Peyer's patch (tissue), 4 donors: ENCODE data around the gene C20orf96.

ENCODE experiments used
- CTCF ChIP-seq, 6 experiments: fragments of 450-650 bp in 4 of 6; fragments of 200-600 bp in 2 of 6; sonication (generic) in 1 of 6; IDR thresholded peaks; one replicate each; pipeline ENCODE4 v1.5.1; 2017 to 2019; ENCODE audit warnings: antibody characterized with exemption in 6 of 6, mild to moderate bottlenecking in 3 of 6, moderate library complexity in 1 of 6
- POLR2A ChIP-seq, 2 donors: fragments of 450-650 bp; IDR thresholded peaks; one replicate each; pipeline ENCODE4 v1.5.1; 2017; ENCODE audit warnings: antibody characterized with exemption in 2 of 2, mild to moderate bottlenecking in 2 of 2, moderate library complexity in 2 of 2

GRCh38 chr20:278607-279571 is 11.7 kb downstream of the C20orf96 start:
- no peak for TF ChIP-seq CTCF (IDR thresholded peaks at IDR 0.05)
- TF ChIP-seq POLR2A (IDR thresholded peaks at IDR 0.05): no peak
